Activated CD8-positive, alpha-beta memory T cell treated with anti-CD3 and anti-CD28 coated beads, Interleukin-2, amount 50 U/mL, for 48 hours (primary cell): ENCODE data around the gene TNFRSF8.
"Not testable (repeated sequence)": the region's sequence is repeated elsewhere in the genome, so short reads cannot be mapped to it uniquely, and the experiment has no call there.

Experiments used
- DNase-seq: peaks from one replicate; pipeline ENCODE4 v3.0.0-alpha.2; 2020

Gene TNFRSF8

DNA sequence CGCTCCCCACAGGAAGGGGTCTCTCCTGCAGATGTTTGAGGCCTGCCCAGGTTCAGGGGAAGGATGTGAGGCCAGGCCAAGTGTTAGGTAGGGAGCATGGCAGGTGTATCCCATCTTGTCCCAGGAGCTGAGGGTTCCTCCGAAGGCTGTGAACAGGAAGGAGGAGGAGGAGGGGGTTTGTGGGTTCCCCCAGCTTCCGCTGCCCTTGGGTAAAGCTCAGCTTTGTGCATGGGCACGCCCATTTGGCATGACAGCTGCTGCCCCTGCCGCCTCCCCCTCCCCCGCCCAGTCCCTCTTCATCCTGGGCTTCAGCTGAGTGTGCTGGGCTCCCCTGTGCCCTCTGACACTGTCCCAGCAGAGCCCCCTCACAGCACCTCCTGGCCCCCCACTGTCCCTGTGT is 25.5 kb downstream of the TNFRSF8 start:
- DNase-seq, result peak; percentile 59

DNA sequence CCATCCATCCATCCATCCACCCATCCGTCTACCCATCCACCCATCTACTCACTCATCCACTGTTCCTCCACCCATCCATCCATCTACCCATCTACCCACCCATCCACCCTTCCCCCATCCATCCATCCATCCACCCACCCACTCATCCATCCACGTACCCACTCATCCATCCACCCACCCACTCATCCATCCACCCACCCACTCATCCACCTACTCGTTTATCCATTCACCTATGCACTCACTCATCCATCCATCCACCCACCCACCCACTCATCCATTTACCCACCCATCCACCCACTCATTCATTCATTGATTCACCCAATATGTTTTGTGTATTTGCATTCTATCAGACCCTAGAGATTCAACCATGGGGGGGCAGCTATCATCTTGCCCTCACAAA is 27.2 kb downstream of the TNFRSF8 start:
- no peak for DNase-seq

DNA sequence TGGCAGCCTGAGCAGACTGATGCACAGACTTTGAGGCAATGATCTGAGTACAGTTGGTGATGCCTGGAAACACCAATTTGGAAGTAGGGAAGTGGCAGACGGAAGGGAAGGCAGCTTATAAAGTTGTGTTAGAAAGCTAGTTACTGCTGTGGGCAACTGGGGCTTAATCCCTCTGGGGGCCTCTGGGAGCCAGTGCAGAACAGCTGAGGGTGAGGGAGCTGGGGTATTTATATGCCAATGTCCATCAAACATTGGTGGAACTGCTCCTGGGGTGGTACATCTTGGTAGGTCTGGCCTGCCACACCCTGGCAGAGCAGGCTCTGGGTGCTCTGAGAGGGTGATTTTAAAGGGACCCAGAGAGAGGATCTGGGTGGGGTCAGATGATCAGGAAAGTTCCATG is 28.1 kb downstream of the TNFRSF8 start:
- no peak for DNase-seq

DNA sequence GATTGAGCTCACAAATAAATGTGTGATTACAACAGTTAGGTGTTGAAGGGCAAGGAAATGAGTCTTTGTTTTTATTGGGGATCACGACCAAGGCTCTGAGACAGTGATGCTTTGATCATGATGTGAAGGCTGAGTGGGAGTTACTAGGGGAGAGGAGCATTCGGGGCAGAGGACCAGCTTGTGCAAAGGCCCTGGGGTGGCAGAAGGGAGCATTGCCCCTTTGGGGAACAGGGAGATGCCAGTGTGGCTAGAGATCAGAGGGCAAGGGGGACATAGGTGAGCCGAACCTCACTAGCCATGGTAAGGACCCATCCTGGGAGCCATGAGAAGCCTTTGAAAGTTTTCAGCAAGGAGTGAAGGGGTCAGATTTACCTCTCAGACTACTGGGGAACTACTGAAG is 31.1 kb downstream of the TNFRSF8 start:
- no peak for DNase-seq

DNA sequence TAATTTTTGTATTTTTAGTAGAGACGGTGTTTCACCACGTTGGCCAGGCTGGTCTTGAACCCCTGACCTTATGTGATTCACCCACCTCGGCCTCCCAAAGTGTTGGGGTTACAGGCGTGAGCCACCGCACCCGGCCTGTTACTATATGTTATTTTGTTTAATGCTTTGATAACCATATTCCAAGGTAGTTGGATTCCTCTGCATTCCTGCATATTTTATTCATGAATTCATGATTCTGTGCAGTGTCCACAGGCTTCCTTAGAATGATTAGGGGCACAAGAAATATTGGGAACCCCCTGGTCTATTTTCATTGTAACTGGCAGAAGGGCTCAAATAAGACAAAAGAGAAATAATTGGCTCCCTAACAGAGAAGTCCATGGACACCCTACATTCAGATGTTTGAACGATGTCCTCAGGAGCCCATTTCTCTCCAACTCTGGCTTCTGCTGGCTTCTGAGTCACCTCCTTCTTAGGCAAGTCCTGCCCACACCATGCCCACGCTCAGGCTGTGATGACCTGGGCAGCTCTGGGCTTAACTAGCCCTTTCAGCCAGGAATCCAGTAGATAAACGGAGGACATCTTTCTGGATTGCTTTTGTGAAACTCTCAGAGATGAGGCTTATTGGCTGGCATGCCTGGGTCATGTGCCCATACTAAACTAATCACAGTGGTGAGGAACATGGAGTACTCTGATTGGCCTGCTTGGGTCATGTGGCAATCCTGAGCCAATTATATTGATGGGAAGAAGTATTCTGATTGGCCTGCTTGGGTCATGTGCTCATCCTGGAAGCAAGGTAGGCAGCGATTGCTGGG is 32.6 kb downstream of the TNFRSF8 start:
- no peak for DNase-seq

DNA sequence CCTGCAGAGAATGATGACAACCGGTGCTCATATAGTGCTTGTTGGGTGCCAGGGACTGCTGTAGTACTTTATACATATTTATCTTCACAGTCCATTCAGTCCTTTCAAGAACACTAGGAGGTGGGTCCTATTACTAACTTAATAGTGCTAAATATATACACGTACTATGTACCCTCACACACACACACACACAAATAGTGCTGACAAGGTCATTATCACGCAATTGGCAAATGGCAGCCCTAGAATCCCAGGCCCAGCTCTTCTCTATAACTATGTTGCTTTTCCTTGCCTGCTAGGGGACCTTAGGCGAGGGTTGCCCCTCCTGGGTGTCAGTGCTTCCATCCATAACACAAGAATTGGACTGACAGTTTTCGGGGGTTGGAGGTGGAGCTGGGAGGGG is 33.5 kb downstream of the TNFRSF8 start:
- no peak for DNase-seq

DNA sequence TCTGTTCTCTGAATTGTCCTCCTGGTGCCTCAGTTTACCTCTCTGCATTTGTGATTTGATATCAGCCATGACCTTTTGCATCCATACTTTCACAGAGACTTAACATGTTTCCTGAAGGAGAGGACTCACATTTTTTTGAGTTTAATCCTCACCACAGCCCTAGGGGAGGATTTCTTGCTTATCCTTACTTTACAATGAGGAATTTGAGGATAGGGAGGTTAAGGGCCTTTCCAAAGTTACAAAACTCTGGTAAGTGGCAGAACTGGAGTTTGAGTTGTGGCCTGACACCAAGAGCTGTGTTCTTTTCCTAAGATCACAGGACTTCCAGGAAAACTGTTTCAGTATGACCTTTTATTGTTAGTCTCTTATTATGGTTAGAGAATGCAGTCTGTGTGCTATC is 34.2 kb downstream of the TNFRSF8 start:
- no peak for DNase-seq

DNA sequence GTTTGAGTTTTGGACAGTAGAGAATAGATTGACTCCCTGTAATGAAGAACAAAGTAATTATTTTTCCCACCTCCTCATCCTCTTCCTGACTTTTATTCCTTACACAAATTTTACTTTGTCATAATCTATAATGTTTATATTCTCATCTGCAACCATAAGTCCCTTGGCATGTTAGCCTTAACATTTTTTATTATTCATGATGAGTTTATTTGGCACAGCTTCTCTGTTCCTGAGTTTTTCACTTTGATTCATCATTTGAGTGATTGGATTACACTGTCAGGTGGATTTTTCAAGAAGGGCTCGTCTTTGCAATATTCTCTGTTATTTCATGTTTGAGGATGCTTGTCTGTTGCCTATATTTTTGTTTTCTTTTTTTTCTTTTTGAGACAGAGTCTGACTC is 35.7 kb downstream of the TNFRSF8 start:
- DNase-seq, result no peak

DNA sequence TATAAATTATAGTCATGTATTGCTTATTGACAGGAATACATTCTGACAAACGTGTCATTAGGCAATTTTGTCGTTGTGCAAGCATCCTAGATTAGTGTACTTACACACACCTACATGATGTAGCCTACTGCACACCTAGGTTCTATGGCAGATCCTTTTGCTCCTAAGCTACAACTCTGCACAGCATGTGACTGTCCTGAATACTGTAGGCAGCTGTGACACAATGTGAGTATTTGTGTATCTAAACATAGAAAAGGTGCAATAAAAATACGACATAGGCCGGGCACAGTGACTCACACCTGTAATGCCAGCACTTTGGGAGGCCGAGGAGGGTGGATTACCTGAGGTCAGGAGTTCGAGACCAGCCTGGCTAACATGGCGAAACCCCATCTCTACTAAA is 36.5 kb downstream of the TNFRSF8 start:
- no peak for DNase-seq

DNA sequence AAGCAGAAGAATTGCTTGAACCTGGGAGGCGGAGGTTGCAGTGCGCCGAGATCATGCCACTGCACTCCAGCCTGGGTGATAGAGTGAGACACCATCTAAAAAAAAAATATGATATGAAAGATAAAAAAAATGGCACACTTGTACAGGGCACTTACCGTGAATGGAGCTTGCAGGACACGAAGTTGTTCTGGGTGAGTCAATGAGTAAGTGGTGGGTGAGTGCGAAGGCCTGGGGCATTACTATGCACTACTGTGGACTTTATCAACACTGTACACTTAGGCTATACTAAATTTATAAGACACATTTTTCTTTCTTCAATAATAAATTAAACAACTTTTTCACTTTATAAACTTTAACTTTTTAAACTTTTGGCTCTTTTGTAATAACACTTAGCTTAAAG is 37.0 kb downstream of the TNFRSF8 start:
- DNase-seq, result no peak

DNA sequence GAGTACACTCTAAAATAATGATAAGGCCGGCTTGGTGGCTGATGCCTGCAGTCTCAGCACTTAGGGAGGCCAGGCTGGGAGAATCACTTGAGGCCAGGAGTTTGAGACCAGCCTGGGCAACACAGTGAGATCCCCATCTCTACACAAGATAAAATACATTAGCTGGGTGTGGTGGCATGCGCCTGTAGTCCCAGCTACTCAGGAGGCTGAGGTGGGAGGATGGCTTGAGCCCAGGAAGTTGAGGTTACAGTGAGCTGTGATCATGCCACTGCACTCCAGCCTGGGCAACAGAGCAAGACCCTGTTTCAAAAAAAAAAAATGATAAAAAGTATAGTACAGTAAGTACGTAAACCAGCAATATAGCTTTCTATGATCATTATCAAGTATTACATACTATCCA is 38.0 kb downstream of the TNFRSF8 start:
- DNase-seq, result not testable (repeated sequence)

DNA sequence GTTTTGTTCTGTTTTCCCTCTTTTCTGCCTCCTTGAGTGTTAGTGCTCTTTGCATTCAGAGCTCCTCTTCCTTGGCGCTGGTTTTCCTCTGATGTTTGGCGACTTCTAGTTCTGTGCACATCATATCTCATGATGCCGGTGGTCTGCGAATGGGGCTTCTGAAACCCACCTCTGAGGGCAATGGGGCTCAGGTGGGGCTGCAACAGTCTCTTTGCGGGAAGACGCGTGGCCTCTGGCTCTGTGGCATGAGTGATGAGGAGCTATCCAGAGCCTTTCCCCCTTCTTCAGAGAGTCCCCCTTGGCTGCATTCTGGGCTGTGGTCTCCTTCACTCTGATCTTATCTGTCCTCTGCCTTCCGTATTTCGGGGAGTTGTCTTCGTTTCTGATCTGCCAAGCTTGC is 39.0 kb downstream of the TNFRSF8 start:
- DNase-seq, result no peak

DNA sequence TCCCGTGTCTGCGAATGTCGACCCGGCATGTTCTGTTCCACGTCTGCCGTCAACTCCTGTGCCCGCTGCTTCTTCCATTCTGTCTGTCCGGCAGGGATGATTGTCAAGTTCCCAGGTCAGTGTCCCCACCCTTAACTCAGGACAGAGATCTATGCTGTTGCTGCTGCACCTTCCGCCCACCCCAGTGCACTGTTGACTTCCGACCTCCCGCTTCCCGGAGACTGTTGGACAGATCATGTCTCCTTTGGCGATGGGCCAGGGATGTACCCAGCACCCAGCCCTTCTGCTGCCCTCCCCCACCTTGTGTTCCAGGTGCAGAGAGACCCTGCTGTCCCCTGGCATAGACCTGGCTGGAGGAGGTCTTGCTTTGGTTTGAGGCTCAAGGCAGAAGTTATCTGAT is 41.3 kb downstream of the TNFRSF8 start:
- DNase-seq, result no peak

DNA sequence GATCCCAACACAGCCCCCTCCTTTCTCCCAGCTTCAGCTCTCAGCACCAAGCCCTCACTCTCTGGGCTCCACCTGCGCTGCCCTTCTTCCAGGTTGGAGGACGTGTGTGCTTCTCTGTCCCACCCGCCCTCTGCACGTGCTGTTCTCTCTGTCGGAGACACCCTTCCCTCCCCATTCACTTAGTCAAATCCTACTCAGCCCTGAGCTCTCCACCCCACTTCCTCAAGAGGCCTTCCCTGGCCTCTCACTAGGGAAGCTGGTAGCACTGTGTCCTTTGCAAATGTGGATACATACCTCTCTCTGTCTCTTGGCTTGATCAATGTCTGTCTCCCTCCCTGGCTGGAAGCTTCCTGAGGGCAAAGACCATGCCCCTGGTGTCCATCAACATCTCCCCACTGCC is 43.0 kb downstream of the TNFRSF8 start:
- DNase-seq, result no peak

DNA sequence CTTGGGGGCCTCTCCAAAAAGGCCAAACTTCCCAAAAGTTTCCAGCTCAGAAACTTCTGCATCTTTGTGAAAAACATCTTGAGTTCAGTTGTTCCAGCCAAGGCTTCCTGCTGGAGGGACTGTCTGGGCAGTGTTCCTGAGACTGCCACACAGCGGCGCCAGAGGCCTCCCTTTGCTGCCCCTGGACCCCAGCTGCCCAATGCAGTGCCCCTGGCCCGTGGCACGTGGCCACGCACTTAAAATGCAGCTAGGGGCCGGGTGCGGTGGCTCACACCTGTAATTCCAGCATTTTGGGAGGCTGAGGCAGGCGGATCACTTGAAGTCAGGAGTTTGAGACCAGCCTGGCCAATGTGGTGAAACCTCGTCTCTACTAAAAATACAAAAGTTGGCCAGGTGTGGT is 43.8 kb downstream of the TNFRSF8 start:
- not testable (repeated sequence) for DNase-seq

DNA sequence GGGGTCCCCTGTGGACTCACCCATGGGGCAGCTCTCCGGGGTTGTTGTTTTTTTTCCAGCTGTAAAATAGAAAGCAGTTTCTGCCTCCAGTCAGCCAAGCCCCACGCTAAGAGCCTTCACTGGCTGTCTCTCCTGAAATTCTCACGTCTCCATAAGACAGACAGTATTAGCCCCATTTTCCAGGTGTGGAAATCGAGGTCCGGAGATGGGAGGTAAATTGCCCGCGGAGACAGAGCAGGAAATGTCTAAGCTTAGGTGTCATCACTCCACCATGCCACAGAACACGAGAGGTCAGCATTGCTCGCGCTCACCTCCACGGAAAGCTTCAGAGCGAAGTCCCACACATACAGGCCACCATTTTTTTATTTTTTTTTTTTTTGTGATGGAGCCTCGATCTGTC is 44.6 kb downstream of the TNFRSF8 start:
- DNase-seq, result no peak

DNA sequence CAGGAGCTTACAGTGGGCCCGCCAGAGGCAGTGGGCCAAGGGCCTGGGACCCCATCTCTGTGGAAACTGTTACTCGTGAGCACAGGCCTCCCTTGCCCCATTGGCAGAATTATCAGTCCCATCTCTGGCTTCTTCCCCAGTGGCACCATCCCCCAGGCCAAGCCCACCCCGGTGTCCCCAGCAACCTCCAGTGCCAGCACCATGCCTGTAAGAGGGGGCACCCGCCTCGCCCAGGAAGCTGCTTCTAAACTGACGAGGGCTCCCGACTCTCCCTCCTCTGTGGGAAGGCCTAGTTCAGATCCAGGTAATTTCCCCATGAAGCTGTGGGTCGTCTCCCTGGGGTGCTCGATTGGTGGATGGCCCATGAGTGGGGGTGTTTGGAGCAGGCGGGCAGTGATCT is 46.8 kb downstream of the TNFRSF8 start:
- no peak for DNase-seq

DNA sequence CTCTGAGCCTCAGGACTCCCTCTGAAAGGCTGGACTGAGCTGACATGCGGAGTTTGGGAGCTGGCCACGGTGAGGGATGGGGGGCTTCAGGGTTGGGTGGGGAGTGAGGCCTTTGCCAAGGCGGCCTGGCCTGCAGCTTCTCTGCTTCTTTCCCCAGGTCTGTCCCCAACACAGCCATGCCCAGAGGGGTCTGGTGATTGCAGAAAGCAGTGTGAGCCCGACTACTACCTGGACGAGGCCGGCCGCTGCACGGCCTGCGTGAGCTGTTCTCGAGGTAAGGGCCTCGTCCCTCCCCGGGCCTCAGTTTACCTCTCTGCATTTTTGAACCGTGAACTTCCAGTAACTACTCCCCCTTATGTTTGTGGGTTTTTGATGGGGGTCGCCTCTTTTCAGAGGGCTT is 48.6 kb downstream of the TNFRSF8 start:
- DNase-seq, result no peak

DNA sequence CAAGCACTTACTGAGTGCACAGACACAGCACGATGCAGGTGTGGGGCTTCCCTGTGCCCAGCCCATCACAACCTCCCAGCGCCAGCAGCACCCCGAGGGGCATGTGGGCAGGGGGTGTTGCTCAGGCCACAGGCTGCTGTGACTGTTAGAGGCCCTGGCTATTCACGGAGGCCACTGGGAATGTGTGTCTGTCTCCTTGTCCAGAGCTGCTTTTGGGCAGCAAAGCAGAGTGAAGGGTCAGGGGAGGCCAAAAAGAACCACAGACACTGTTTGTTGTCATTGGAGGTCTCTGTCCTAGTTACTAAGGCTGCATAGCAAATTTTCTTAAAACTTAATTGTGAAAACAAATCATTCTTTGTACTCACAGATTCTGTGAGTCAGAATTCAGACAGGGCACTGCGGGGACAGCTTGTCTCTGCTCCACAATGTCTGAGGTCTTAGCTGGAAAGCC is 49.6 kb downstream of the TNFRSF8 start:
- no peak for DNase-seq

DNA sequence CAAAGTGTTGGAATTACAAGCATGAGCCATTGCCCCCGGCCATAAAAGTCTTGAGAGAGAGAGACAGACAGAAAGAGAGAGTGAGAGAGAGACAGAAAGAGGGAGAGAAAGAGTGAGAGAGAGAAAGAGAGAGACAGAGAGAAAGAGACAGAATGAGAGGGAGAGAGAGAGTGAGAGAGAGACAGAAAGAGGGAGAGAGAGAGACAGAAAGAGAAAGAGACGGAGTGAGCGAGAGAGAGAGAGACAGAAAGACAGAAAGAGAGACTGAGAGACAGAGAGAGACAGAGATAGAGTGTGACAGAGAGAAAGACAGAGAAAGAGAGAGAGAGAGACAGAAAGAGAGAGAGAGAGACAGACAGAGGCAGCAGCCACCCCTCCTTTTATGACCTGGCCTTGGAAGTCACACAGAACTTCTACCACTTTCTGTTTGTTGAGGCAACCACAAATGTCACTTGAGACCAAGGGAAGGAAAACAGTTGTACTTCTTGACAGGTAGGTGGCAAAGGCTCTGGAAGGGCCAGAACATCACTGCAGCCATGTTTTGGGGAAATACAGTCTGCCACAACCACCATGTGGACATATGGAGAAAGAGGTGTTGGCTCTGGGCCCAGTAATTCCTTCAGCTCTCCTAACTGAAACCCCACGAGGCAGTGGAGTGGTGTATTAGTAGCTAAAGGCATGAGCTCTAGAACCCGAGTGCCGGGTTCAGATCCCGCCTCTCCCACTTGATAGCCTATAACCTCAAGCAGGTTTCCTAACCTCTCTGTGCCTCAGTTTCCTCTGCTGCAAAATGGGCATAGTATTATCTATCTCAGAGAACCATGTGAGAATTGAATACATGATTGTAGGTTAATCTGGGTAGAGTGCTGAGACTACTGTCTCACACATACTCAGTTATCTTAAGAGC is 50.6 kb downstream of the TNFRSF8 start:
- no peak for DNase-seq

DNA sequence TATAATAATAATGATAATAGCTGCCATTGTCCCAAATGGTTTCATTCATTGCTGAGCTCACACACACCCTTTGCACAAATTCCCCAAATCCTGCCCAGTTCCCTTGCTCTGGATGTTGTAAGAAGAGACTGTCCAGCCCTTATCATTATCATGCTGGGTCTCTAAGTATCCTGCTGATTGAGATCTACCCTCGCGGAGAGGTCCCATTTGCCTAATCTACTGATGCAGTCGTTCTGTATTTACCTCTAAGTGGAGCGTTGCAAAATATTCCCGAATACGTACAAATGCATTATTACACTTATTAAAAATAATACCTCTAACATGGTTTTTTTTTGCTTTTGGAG is 51.2 kb downstream of the TNFRSF8 start:
- no peak for DNase-seq

DNA sequence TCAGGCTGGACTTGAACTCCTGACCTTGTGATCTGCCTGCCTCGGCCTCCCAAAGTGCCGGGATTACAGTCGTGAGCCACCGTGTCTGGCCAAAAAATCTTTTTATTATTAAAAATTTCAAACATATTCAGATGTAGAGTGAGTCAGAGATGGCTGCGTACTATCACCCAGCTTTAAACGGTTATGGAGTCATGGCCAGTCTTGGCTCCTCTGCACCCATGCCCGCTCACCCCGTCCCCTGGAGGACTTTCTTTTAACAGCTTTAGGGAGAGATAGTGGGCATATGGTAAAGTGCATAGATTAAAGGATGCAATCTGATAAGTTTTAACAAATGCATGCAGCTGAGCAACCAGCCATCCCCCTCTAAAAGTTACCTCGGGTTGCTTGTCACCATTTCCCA is 51.8 kb downstream of the TNFRSF8 start:
- no peak for DNase-seq

DNA sequence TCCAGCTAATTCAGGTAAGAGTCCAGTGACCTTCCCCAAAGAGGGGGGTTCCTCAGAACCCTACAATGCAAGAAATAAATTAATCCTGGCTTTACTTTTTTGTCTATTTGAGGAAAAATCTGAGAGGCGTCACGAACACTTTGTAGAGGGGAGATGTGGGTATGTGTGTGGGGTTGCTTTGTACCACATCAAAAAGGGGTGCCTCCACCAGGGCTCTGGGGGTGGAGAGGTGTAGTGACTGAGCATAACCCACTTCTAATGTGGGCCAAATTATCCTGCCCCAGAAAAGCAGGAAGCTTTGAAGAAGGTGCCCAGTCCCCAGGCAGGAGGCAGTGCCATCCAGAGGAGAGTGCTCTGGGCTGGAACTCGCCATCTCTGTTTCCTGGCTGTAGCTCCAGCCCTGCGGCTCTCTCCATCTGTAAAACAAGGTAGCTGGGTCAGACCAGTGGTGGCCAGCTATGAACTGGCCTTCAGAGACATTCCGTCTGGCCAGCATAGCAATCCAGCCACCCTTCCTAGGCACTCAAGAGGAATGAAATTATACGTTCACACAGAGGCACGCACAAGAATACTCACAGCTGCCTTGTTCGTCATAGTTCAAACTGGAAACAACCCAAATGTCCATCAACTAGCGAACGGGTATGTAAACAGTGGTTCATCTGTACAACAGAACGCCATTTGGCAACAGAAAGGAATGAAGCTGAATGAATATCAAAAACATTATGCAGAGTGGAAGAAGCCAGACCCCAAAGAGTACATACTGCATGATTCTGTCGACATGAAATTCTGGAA is 58.3 kb downstream of the TNFRSF8 start:
- DNase-seq, result no peak

DNA sequence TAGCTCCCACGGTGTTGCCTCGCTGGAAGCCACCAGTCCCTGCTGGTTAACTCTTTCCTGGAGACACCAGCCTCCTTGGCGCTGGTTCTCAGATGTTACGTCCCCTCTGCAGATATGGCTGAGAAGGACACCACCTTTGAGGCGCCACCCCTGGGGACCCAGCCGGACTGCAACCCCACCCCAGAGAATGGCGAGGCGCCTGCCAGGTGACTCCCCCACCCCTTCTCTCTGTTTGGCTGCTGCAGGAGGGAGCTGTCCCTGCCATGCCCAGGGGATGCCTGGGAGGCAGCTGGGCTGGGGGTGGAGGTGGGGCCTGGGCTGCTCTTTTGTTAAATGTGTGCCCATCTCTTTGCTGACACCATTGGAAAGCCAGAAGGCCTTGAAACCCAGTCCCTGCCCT is 60.1 kb downstream of the TNFRSF8 start:
- DNase-seq, result no peak
